HG03457 (cell line): ENCODE measurements around the gene UNC119B.

Experiments
- ATAC-seq: cut with Tn5 transposase; IDR thresholded peaks from one replicate; pipeline ENCODE4 v1.9.1; 2021; ENCODE audit warnings: moderate number of reproducible peaks; ENCODE audit not compliant: unreplicated experiment

Gene UNC119B

DNA sequence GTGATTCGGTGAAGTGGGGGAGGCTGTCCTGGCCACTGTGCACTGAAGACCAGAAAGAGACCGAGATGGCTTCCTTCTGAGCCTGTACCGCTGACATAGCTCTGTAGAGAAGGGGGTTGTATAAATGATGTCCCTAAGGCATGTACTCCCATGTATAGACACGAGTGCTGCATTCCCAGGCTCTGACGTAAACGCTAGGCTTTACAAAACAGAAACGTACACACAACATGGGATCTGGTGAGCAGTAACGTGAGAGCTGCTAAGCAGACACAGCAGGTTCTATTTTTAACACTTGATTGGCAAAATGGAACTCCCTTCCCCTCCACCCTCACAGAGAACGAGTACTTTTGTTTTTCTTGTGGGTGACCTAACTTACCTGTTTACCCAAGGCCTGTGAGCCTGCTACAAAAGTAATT lies 51.3 kb downstream of the UNC119B start:
- no peak for ATAC-seq

DNA sequence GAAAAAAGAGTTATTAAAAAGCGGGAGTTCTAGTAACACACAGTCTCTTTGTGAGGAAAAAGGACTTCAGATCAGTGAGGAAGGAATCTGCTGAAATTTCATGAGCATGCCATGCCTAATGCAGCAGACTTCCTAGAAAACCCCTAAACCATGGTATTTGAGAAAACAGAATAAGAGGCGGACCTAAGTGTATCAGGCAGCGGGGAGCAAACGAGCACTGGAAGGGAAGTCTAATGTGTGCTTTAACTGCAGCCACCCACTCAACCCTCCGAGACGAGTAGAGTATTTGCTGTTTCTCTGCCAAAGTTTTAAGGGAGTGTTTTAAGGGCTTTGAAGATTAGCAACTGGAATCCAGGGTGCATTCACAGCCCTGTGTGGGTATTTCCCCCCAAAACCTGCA lies 51.8 kb downstream of the UNC119B start:
- ATAC-seq: no peak

DNA sequence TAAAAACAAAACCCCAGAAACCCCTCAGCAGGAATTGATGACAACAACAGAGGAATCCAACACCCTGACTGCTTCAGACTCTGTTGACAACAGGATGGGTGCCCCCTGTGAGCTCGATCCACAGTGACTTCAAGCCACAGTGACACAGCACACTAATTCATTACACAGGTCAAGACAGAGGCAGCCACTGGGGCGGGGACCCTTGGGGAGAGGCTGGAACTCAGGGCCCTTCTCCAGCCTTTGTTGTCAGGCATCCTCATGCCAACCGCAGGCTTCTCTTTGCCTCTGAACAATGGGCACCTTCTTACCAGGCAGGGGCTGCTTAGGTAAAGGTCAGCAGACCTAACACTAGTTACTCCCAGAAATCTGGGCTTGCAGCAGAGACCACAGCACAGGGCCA lies 53.0 kb downstream of the UNC119B start:
- ATAC-seq: no peak

DNA sequence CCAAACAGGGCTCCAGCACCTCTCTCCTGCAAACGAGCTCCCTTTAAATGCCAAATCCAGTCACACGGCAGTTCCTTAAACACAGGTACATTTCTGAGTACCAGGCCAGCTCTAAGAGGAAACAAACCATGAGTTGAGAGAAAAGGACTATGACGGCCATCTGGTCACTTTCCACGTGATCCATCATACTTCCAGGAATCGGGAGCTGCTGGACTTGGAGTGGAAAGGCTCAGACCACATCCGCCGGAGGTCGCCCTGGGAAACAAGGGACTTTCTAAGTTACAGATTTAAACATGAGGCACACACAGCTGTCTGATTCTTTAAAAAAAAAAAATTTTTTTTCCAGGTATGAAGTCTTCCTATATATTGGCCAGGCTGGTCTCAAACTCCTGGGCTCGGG lies 54.6 kb downstream of the UNC119B start:
- no peak for ATAC-seq

DNA sequence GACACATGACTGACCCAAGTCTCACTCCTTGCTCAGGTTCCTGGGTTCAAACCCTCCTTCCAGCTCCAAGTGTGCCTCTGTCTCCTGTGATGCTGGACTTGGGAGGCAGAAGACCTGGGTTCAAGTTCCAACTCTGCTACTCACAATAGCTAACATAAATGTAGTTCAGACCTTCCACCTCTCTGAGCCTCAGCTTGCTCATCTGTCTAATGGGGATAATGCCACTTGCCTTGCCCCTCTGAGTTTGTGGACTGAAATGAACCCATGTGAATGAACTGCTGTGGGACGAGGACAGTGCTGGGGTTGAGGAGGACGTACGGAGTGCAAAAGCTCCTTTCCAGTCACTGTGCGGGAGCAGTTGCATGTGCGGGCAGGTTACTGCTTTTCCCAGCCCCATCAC lies 56.3 kb downstream of the UNC119B start:
- no peak for ATAC-seq

DNA sequence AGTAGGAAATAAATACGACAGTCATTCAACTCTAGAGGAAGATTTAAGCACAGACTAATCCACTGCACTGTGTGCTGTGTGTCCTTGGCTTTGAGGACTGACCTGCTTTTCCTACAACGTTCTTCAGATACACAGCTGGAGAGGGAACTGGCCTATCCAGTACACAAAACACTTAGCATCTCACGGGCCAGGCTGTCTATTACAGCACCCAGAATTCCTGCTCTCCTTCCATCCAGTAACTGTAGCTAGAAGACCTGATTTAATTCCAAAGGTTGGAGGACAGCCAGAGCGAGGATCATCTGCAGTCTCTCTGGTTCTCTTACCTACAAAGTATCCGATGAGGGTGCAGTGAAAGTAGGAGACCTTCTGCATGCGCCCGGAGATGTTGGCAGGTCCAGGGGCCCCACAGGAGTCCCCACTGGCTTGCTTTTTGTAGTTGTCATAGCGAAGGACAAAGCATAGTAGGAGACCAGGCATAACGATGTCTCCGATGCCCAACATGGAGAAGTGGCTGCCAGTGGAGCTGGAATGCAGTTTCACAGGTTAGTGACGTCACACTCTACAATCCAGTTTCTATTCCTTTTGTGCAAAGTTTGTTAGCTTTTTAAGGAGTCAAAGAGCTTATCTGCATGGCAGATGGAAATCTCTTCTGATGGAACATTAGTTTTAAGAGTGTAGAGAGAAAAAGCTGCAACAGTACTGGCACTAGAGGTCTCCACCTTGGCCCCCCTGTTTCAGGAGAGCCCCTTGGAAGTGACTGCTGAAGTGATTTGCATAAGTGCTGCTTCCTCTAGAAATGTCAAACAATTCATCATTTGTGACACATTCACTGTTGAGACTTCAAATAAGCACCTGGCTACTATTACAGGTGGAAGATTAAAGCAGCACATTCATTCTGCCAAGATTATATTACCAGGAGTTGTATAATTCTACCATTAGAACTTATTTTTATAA lies 57.1 kb downstream of the UNC119B start:
- no peak for ATAC-seq

DNA sequence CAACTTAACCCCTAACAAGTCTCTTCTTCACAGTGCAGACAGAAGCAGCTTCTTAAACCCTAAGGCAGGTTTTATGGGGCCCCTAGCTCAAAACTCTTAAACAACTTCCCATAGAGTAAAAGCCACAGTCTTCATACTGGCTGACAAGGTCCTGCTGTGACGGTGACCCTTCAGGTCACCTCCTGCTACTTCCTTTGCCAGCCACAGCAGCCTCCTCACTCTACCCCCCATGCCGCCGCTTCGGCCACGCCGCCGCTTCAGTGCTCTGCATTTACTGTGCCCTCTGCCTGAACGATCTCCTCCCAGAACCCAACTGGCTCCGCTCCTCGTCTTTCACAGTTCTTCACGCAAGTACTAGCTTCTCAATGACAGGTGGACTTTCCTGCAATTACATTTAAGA lies 60.8 kb downstream of the UNC119B start:
- ATAC-seq: no peak
